GM12878 (cell line): ENCODE measurements around the gene DBET.
"Not testable (repeated sequence)": the region's sequence is repeated elsewhere in the genome, so short reads cannot be mapped to it uniquely, and the experiment has no call there.

ENCODE experiments used
- CREM ChIP-seq: IDR thresholded peaks from 2 replicates; pipeline ENCODE4 v1.6.1; 2014; ENCODE audit warnings: antibody characterized with exemption, low read depth
- EGR1 ChIP-seq, 2 experiments: IDR thresholded peaks; 1 replicate in 1 of 2; 2 replicates in 1 of 2; pipeline ENCODE4 v1.6.1; 2011 to 2012; ENCODE audit warnings: low read depth in 2 of 2, low read length in 2 of 2, borderline replicate concordance in 1 of 2, mild to moderate bottlenecking in 1 of 2, moderate library complexity in 1 of 2
- KDM1A ChIP-seq: fragments of 200-600 bp; sonication (generic); IDR thresholded peaks from 2 replicates; pipeline ENCODE4 v1.6.1; 2016; ENCODE audit warnings: borderline replicate concordance
- NFYB ChIP-seq: IDR thresholded peaks from 2 replicates; pipeline ENCODE4 v1.6.1; 2011; ENCODE audit warnings: low read depth, mild to moderate bottlenecking, low read length, improper control_type of control experiment, moderate library complexity; ENCODE audit not compliant: insufficient read depth
- POLR2A ChIP-seq: IDR thresholded peaks from 2 replicates; pipeline ENCODE4 v1.6.1; 2011; ENCODE audit warnings: low read depth, mild to moderate bottlenecking, low read length
- RUNX3 ChIP-seq: IDR thresholded peaks from 2 replicates; pipeline ENCODE4 v1.6.1; 2012; ENCODE audit warnings: low read length, inconsistent platforms
- TCF12 ChIP-seq: IDR thresholded peaks from 2 replicates; pipeline ENCODE4 v1.6.1; 2011; ENCODE audit warnings: low read depth, mild to moderate bottlenecking, low read length
- TF ChIP-seq, protein P1 (sequence below), 3 experiments: IDR thresholded peaks in 2 of 3; conservative IDR thresholded peaks in 1 of 3; 2 replicates each; pipeline ENCODE4 v1.5.1; 2011; ENCODE audit warnings: low read depth in 3 of 3, low read length in 3 of 3, mild to moderate bottlenecking in 3 of 3, control low read depth in 2 of 3, moderate library complexity in 2 of 3, inconsistent platforms in 1 of 3, mixed read lengths in 1 of 3; ENCODE audit not compliant: control insufficient read depth in 2 of 3, insufficient read depth in 1 of 3; ENCODE audit errors: extremely low read depth in 1 of 3

DNA sequence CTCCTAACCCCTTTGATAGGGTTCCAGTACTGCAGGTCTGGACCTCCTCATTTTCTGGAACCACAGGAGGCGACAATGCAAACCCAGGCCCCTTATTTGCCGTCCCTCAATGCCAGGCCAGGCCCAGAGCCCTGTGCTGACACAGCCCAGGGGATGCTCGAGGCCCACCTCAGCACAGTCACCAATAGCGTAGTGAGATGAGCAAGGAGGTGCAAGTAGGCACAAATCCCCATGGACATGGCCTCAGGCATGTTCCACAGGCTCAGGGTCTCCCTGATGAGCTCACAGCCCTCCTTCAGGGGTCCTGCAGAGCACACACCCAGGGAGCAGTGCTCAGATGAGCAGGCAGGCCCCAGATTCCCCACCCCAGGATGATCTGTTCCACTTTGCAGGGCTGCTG, 5.3 kb upstream of the DBET start:
- TF ChIP-seq, protein P1, sequence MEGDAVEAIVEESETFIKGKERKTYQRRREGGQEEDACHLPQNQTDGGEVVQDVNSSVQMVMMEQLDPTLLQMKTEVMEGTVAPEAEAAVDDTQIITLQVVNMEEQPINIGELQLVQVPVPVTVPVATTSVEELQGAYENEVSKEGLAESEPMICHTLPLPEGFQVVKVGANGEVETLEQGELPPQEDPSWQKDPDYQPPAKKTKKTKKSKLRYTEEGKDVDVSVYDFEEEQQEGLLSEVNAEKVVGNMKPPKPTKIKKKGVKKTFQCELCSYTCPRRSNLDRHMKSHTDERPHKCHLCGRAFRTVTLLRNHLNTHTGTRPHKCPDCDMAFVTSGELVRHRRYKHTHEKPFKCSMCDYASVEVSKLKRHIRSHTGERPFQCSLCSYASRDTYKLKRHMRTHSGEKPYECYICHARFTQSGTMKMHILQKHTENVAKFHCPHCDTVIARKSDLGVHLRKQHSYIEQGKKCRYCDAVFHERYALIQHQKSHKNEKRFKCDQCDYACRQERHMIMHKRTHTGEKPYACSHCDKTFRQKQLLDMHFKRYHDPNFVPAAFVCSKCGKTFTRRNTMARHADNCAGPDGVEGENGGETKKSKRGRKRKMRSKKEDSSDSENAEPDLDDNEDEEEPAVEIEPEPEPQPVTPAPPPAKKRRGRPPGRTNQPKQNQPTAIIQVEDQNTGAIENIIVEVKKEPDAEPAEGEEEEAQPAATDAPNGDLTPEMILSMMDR (IDR thresholded peaks at IDR 0.05 in 2 of 3, conservative IDR thresholded peaks at IDR 0.05 in 1 of 3; ENCODE audit: control insufficient read depth in 2 of 3, extremely low read depth in 1 of 3, insufficient read depth in 1 of 3, low read depth in 3 of 3, low read length in 3 of 3) = not testable (repeated sequence)
- not testable (repeated sequence) for TF ChIP-seq CREM; KDM1A; TCF12; POLR2A; EGR1 (IDR thresholded peaks at IDR 0.05; ENCODE audit: borderline replicate concordance in 1 of 2, low read depth in 2 of 2, low read length in 2 of 2); RUNX3; NFYB
